OCI-LY3 (cell line): ENCODE data around the gene ERVV-1.

Experiments used
- CTCF ChIP-seq: fragments of 200-600, 300-600 bp; sonication (generic); IDR thresholded peaks from 2 replicates; pipeline ENCODE4 v1.5.1; 2014; ENCODE audit warnings: antibody characterized with exemption, low read length, low read depth
- EZH2phosphoT487 ChIP-seq: fragments of 200-600 bp; shearing (Covaris generic); IDR thresholded peaks from 2 replicates; pipeline ENCODE4 v1.6.1; 2018; ENCODE audit warnings: antibody characterized with exemption, mixed run types, low read depth

DNA sequence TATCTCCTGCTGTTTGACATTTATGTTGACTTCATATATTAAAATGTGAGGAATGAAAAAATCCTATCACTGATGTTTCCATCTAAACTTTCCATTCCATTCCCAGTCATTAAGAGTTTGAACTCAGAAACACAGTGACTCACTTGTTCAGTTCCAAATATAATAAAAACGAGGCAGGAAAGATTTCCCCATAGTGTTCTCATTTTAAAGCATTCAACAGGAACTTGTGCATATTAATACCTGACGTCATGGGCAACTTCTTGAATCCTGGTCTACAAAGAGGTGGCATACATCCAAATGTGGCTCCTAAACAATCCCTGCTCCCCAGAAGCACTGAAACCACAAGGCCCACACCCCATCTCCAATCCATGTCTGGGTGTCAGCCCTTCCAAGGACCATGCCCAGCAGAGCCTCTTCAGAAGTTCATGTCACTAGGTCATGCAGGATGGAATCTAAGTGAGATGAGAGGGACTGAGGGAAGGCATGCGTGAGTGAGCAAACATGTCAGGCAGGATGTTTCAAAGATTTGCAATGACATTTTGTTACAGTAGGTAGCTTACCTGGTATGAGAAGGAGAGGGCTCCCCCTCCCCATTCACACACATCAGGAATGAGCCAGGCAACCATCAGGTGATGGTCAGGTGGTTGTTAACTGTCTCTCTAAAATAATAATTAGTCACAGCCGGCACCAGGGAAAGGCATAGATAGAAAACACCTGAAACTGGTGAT, 21.4 kb downstream of the ERVV-1 start:
- TF ChIP-seq CTCF = no peak
- no peak for TF ChIP-seq EZH2phosphoT487
